Common myeloid progenitor, CD34-positive (primary cell): ENCODE measurements around the gene PLCH2.

Experiments used
- CTCF ChIA-PET: fragments of 350-600 bp; sonication (Branson Sonifier 250); formaldehyde crosslinking; loops from one replicate; lab custom pipeline; 2021; ENCODE audit warnings: antibody characterized with exemption; lab: Charles Lee
- POLR2A ChIA-PET: fragments of 350-600 bp; sonication (Branson Sonifier 250); formaldehyde crosslinking; loops from one replicate; lab custom pipeline; 2021; ENCODE audit warnings: antibody characterized with exemption; lab: Charles Lee
- DNase-seq, 3 donors: peaks; one replicate each; pipeline versions ENCODE4 v3.0.0 to v3.0.0-alpha.2; 2013
- H3K27ac ChIP-seq, 2 experiments: 1 replicate in 1 of 2; 2 replicates in 1 of 2; pipeline ENCODE4 v1.7.0; 2013; ENCODE audit warnings: inconsistent platforms in 2 of 2, low read length in 2 of 2, mild to moderate bottlenecking in 2 of 2, low read depth in 1 of 2, moderate library complexity in 1 of 2; ENCODE audit not compliant: severe bottlenecking in 2 of 2, insufficient read depth in 1 of 2, poor library complexity in 1 of 2
- H3K27me3 ChIP-seq, 5 experiments: replicated peaks in 2 of 5; 1 replicate in 3 of 5; 2 replicates in 2 of 5; pipeline versions ENCODE4 v1.6.1 to v1.7.0; 2013; ENCODE audit warnings: low read length in 4 of 5, mild to moderate bottlenecking in 2 of 5, moderate library complexity in 2 of 5, inconsistent platforms in 1 of 5; ENCODE audit not compliant: insufficient read depth in 5 of 5, control insufficient read depth in 4 of 5
- H3K36me3 ChIP-seq, 4 experiments: 1 replicate in 2 of 4; 2 replicates in 2 of 4; pipeline versions ENCODE4 v1.6.1 to v1.7.0; 2013; ENCODE audit warnings: low read length in 3 of 4, control low read depth in 1 of 4, mild to moderate bottlenecking in 1 of 4; ENCODE audit not compliant: control insufficient read depth in 4 of 4, insufficient read depth in 4 of 4
- H3K4me1 ChIP-seq, 4 experiments: 1 replicate in 3 of 4; 2 replicates in 1 of 4; pipeline versions ENCODE4 v1.6.1 to v1.7.1; 2013; ENCODE audit warnings: low read length in 3 of 4, mild to moderate bottlenecking in 3 of 4, control low read depth in 1 of 4, inconsistent platforms in 1 of 4, moderate library complexity in 1 of 4; ENCODE audit not compliant: control insufficient read depth in 4 of 4, insufficient read depth in 4 of 4; ENCODE audit errors: control extremely low read depth in 1 of 4
- H3K4me3 ChIP-seq, 7 experiments: 1 replicate in 4 of 7; 2 replicates in 3 of 7; pipeline versions ENCODE4 v1.5.1 to v1.7.0; 2013; ENCODE audit warnings: mild to moderate bottlenecking in 7 of 7, low read length in 6 of 7, moderate library complexity in 6 of 7, inconsistent platforms in 2 of 7, low read depth in 2 of 7, control low read depth in 1 of 7; ENCODE audit not compliant: insufficient read depth in 4 of 7, control insufficient read depth in 1 of 7; ENCODE audit errors: extremely low read depth in 1 of 7
- H3K9me3 ChIP-seq, 5 experiments: 1 replicate in 4 of 5; 2 replicates in 1 of 5; pipeline versions ENCODE4 v1.6.1 to v1.7.1; 2013; ENCODE audit warnings: low read length in 4 of 5, mild to moderate bottlenecking in 2 of 5, inconsistent platforms in 1 of 5, low read depth in 1 of 5, moderate library complexity in 1 of 5; ENCODE audit not compliant: control insufficient read depth in 4 of 5, insufficient read depth in 2 of 5; ENCODE audit errors: control extremely low read depth in 1 of 5
- WGBS: methylation state at CpG from one replicate; pipeline ENCODE4 v1.1.5; 2013; ENCODE audit not compliant: insufficient coverage; 5-methylcytosine and 5-hydroxymethylcytosine counted together

PLCH2 gene

GRCh38 chr1:2514863-2515762 lies 39.0 kb downstream of the PLCH2 start:
- H3K27ac ChIP-seq, result no peak overlapping the region

GRCh38 chr1:2515763-2516080 lies 39.6 kb downstream of the PLCH2 start:
- no peak overlapping the region for H3K4me3 ChIP-seq
- CTCF ChIA-PET, result interaction anchor here (2.2 kb wide), 1 partner anchor 32 kb away, joined by 6 read pairs; no protein-coding TSS in a partner anchor
- POLR2A ChIA-PET, result no interaction called here
- H3K4me1 ChIP-seq, result no peaks in the 10 kb centered on the region
- no peak overlapping the region for H3K27ac ChIP-seq
- no peaks in the 10 kb centered on the region for H3K9me3 ChIP-seq
- DNase-seq, result no peak
- peaks cover 3 to 95% (median 70%) of the 10 kb centered on the region in 4 experiments for H3K36me3 ChIP-seq
- WGBS, result 86% methylated on average over 11 of the region's 11 CpGs
- H3K27me3 ChIP-seq, result no peaks in the 10 kb centered on the region

More at GRCh38 chr1:2514863-2515762, 39.0 kb downstream of the PLCH2 start:
- Histone ChIP-seq H3K36me3 (peaks cover 3 to 95% (median 73%) of the 10 kb centered on the region in 4 experiments), H3K4me1 (no peaks in the 10 kb centered on the region), H3K9me3 (no peaks in the 10 kb centered on the region), H3K4me3 (no peak overlapping the region), H3K27me3 (no peaks in the 10 kb centered on the region)
- no peak for DNase-seq
- ChIA-PET CTCF (interaction anchor here (2.2 kb wide), 1 partner anchor 32 kb away, joined by 6 read pairs; no protein-coding TSS in a partner anchor), POLR2A (no interaction called here)
- 96% methylated on average over 42 of the region's 45 CpGs for WGBS

DNA sequence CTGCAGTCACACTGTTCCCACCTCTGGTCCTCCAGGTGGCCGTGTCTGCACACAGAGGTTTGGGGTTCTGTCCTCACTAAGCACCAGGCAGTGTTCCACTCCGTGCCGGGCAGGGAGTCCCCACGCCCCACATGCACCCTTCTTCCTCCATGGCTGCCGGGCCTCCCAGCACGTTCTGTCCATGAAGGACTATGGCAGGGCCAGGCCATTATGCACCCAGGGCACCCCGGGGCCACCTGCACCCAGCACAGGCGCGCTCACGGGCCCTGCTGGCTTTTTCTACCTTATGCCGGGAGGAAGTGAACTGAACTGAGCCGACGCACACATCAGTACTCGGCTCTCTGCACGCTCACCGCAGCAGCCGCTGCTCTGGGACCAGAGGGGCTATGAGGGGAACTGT lies 40.0 kb downstream of the PLCH2 start:
- peaks cover 3 to 95% (median 72%) of the 10 kb centered on the region in 4 experiments for H3K36me3 ChIP-seq
- 98% methylated on average over 17 of the region's 17 CpGs for WGBS
- H3K27me3 ChIP-seq, result no peaks in the 10 kb centered on the region
- ChIA-PET CTCF (interaction anchor here (2.2 kb wide), 1 partner anchor 31 kb away, joined by 6 read pairs; no protein-coding TSS in a partner anchor), POLR2A (no interaction called here)
- no peak for DNase-seq
- no peak overlapping the region for H3K4me3 ChIP-seq
- no peaks in the 10 kb centered on the region for H3K4me1 ChIP-seq
- H3K27ac ChIP-seq, result no peak overlapping the region
- H3K9me3 ChIP-seq, result no peaks in the 10 kb centered on the region

DNA sequence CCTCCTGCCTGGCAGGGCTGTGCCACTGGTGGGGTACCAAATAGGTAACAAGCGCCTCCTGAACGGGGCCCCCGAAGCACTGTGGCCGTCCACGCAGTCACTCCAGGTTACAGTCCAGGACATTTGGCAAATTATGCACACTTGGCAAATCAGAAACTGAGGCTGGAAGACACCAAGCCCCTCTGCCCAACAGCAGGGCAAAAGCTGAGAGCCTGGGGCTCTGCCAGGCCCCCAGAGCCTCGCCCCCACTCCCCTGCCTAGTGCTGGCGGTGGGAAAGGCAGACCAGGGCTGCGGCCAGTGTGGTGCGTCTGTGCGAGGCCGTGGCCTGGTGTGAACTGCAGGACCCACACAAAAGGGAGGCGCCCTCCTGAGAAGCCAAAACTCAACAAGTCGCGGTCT lies 40.9 kb downstream of the PLCH2 start:
- H3K9me3 ChIP-seq, result no peaks in the 10 kb centered on the region
- H3K27me3 ChIP-seq, result no peaks in the 10 kb centered on the region
- H3K36me3 ChIP-seq, result peaks cover 3 to 95% (median 70%) of the 10 kb centered on the region in 4 experiments
- no peak overlapping the region for H3K4me3 ChIP-seq
- H3K27ac ChIP-seq, result no peak overlapping the region
- POLR2A ChIA-PET, result no interaction called here
- CTCF ChIA-PET, result interaction anchor here (2.2 kb wide), 1 partner anchor 31 kb away, joined by 6 read pairs; no protein-coding TSS in a partner anchor
- WGBS, result 94% methylated on average over 10 of the region's 14 CpGs
- no peak for DNase-seq
- no peaks in the 10 kb centered on the region for H3K4me1 ChIP-seq

DNA sequence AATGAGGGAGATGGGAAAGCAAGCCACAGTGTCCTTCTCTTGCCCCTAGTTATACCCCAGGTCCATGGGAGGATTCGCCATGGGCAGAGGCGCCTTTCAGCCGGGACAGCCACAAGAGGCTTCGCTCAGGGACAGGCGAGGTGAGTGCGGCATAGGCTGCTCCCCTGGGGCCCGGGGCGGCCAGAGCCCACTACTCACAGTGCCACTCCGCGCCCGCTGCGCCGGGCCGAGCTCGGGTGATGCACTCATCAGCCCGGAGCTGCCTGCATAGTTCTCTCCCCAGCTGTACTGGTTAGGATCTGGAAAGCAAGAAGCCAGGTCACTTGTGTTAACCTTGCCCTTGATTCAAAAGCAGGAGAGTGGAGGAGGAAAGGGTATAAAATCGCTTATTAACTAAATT lies 41.9 kb downstream of the PLCH2 start:
- WGBS, result 94% methylated on average over 15 of the region's 17 CpGs
- H3K4me3 ChIP-seq, result no peak overlapping the region
- DNase-seq, result no peak
- no peaks in the 10 kb centered on the region for H3K4me1 ChIP-seq
- no peaks in the 10 kb centered on the region for H3K27me3 ChIP-seq
- H3K9me3 ChIP-seq, result no peaks in the 10 kb centered on the region
- ChIA-PET CTCF (interaction anchor here (1.5 kb wide), 1 partner anchor 30 kb away, joined by 5 read pairs; no protein-coding TSS in a partner anchor), POLR2A (no interaction called here)
- no peak overlapping the region for H3K27ac ChIP-seq
- peaks cover 3 to 89% (median 67%) of the 10 kb centered on the region in 4 experiments for H3K36me3 ChIP-seq

DNA sequence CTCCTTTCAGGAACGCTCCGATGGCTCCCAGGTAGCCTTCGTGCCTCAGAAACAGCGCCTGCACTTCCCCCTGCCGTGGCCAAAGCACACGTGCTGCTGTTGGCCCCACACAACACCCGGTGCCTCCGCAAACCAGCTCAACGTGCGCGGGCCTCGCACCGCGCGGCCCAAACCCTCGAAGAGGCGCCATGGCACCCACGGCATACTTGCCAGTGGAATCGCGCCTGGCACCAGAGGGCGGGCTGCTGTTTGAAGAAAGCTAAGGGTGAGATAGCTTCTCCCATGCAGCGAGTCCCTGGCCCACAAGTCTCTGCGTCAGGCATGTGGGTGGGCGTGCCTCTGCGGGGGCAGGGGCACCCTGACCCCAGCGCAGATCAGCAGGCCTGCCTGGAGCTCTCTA lies 42.4 kb downstream of the PLCH2 start:
- no peaks in the 10 kb centered on the region for H3K9me3 ChIP-seq
- H3K4me3 ChIP-seq, result no peak overlapping the region
- 97% methylated on average over 26 of the region's 26 CpGs for WGBS
- peaks cover 0 to 1% (median under 1%) of the 10 kb centered on the region in 4 experiments for H3K4me1 ChIP-seq
- no peak overlapping the region for H3K27ac ChIP-seq
- no peaks in the 10 kb centered on the region for H3K27me3 ChIP-seq
- DNase-seq, result no peak
- CTCF ChIA-PET, result interaction anchor here (1.5 kb wide), 1 partner anchor 29 kb away, joined by 5 read pairs; no protein-coding TSS in a partner anchor
- peaks cover 3 to 89% (median 62%) of the 10 kb centered on the region in 4 experiments for H3K36me3 ChIP-seq
- POLR2A ChIA-PET, result no interaction called here
